Measurements from ENCODE around the gene CHTOP. TPM values are rescaled to one million over a fixed set of nuclear protein-coding genes. Genes with fewer than 3 reads are reported as not detected.
A peak's percentile ranks its signal among the peaks of the same experiment; 100 is the strongest.

CHTOP gene
- total RNA-seq, 1 donor from 2014 or later, result 59.3 TPM

DNA sequence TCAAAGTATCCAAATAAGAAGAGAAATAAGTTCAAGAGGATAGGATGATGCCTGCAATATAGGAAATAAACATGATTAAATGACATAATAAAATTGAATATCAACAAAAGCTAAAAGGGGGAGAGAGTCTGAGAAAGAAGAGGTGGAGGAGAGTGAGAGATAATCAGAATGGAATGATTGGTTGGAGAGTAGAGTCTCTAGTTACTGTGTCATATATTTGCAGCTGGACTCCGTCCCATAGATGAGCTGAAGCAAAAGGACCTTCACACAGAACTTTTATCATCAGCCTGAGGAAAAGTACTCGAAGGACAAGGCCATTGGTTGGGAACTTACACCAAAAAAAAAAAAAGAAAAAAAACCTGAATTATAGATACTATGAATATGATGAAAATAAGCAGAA, 45.4 kb upstream of the CHTOP start:
- Mint-ChIP-seq H3K27me3 (ENCODE audit: unreplicated experiment) (peaks cover 3% of the 10 kb centered on the region), H3K4me1 (ENCODE audit: unreplicated experiment) (no peaks in the 10 kb centered on the region), H3K9me3 (ENCODE audit: unreplicated experiment) (no peaks in the 10 kb centered on the region), H3K27ac (ENCODE audit: unreplicated experiment) (no peak overlapping the region), H3K4me3 (ENCODE audit: unreplicated experiment) (no peak overlapping the region), H3K36me3 (ENCODE audit: low read depth, unreplicated experiment) (no peaks in the 10 kb centered on the region)
- DNase-seq (ENCODE audit: low spot score), result no peak
- TF ChIP-seq, protein P1, sequence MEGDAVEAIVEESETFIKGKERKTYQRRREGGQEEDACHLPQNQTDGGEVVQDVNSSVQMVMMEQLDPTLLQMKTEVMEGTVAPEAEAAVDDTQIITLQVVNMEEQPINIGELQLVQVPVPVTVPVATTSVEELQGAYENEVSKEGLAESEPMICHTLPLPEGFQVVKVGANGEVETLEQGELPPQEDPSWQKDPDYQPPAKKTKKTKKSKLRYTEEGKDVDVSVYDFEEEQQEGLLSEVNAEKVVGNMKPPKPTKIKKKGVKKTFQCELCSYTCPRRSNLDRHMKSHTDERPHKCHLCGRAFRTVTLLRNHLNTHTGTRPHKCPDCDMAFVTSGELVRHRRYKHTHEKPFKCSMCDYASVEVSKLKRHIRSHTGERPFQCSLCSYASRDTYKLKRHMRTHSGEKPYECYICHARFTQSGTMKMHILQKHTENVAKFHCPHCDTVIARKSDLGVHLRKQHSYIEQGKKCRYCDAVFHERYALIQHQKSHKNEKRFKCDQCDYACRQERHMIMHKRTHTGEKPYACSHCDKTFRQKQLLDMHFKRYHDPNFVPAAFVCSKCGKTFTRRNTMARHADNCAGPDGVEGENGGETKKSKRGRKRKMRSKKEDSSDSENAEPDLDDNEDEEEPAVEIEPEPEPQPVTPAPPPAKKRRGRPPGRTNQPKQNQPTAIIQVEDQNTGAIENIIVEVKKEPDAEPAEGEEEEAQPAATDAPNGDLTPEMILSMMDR (IDR thresholded peaks at IDR 0.05; ENCODE audit: unreplicated experiment), result no peak

DNA sequence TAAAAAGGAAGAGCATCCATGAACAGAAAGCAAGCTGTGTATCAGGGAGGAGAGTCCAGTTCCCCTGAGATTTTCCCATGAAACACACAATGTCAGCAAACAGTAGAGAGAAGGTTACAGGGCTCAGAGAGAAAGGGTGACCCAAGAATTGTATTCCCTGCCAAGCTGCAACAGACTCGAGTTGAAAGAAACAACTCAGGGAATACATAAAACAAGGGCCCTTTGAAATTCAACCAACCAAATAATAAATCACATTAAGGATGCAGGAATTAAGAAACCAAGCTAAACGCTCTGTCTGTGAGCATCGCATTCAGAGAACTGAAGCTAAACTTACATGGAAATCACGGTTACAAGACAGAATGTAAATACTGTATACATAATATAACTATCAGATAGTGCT, 41.1 kb upstream of the CHTOP start:
- peaks cover 9% of the 10 kb centered on the region for H3K27me3 Mint-ChIP-seq (ENCODE audit: unreplicated experiment)
- no peak overlapping the region for H3K27ac Mint-ChIP-seq (ENCODE audit: unreplicated experiment)
- no peaks in the 10 kb centered on the region for H3K4me1 Mint-ChIP-seq (ENCODE audit: unreplicated experiment)
- no peak overlapping the region for H3K4me3 Mint-ChIP-seq (ENCODE audit: unreplicated experiment)
- no peak for DNase-seq (ENCODE audit: low spot score)
- no peaks in the 10 kb centered on the region for H3K36me3 Mint-ChIP-seq (ENCODE audit: low read depth, unreplicated experiment)
- TF ChIP-seq, protein P1 (IDR thresholded peaks at IDR 0.05; ENCODE audit: unreplicated experiment), result no peak
- no peaks in the 10 kb centered on the region for H3K9me3 Mint-ChIP-seq (ENCODE audit: unreplicated experiment)

DNA sequence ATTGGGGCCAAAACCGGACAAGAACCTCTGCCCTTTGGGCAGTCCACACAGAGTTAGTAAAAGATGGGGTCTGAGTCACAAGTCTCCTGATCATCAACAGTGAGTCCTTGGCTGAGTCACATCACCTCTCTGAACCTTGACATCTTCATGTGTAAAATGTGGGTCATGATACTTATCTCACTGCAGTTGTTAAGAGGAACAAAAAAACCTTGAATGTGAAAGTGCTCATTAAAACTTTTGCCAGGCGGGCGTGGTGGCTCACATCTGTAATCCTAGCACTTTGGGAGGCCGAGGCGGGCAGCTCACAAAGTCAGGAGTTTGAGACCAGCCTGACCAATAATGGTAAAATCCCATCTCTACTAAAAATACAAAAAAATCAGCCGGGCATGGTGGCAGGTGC, 36.7 kb upstream of the CHTOP start:
- Mint-ChIP-seq H3K36me3 (ENCODE audit: low read depth, unreplicated experiment) (no peaks in the 10 kb centered on the region), H3K27ac (ENCODE audit: unreplicated experiment) (no peak overlapping the region), H3K4me3 (ENCODE audit: unreplicated experiment) (no peak overlapping the region), H3K4me1 (ENCODE audit: unreplicated experiment) (peaks cover 8% of the 10 kb centered on the region), H3K9me3 (ENCODE audit: unreplicated experiment) (no peaks in the 10 kb centered on the region), H3K27me3 (ENCODE audit: unreplicated experiment) (peaks cover 9% of the 10 kb centered on the region)
- TF ChIP-seq, protein P1 (IDR thresholded peaks at IDR 0.05; ENCODE audit: unreplicated experiment), result no peak
- no peak for DNase-seq (ENCODE audit: low spot score)

DNA sequence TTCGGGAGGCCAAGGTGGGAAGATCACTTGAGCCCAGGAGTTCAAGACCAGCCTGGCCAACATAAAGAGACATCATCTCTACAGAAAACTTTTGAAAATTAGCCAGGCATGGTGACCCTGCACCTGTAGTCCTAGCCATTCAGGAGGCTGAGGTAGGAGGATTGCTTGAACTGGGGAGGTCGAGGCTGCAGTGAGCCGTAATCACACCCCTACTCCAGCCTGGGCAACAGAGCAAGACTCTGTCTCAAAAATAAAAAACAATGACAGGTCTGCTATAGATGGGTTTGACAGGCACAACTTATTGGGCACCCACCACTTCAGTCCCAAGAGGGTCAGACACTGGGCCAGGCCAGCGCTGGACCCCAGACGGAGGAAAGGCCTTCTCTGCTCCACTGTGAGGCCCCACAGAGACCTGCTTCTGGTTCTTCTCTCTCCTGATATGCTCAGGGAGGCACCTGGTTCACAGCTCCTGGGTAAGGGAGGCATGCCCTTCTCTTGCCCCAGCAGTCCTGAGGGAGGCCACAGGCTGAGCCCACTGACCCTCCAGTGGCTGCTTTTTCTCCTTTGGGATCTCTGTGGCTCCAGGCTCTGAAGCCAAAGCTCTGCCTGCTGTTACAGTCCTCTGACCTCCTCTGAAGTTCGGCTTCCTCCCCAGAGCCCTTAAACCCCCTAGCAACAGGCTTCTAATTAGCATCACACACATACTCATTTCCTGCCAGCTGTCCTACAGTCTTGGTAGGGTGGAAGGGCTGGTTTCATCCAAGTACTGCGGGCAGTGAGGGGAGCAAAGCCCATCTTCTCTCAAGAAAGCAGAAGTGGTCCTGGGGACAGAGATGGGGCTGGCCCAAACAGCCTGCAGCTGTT, 35.3 kb upstream of the CHTOP start:
- Mint-ChIP-seq H3K4me1 (ENCODE audit: unreplicated experiment) (peaks cover 8% of the 10 kb centered on the region), H3K27ac (ENCODE audit: unreplicated experiment) (peak overlapping the region; percentile 89), H3K9me3 (ENCODE audit: unreplicated experiment) (no peaks in the 10 kb centered on the region), H3K4me3 (ENCODE audit: unreplicated experiment) (no peak overlapping the region), H3K27me3 (ENCODE audit: unreplicated experiment) (peaks cover 5% of the 10 kb centered on the region), H3K36me3 (ENCODE audit: low read depth, unreplicated experiment) (no peaks in the 10 kb centered on the region)
- DNase-seq (ENCODE audit: low spot score), result peak; percentile 20
- TF ChIP-seq, protein P1 (IDR thresholded peaks at IDR 0.05; ENCODE audit: unreplicated experiment), result no peak

DNA sequence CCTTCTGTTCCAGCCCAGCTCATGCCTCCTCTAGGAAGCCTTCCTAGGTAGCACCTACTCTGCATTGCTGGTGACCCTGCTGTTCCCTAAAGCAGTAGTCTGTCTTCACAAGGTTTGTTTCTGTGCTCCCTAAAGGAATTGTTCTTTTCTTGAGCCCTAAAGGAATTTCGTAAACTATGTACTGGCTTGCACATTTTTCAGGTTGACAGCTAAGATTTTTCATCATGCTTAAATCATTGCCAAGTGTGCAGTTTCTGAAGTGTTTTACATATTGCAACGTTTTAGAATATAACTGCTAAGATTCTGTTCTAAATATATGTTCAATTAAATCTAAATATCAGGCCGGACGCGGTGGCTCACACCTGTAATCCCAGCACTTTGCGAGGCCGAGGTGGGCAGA, 34.0 kb upstream of the CHTOP start:
- Mint-ChIP-seq H3K4me1 (ENCODE audit: unreplicated experiment) (peaks cover 8% of the 10 kb centered on the region), H3K27ac (ENCODE audit: unreplicated experiment) (no peak overlapping the region), H3K36me3 (ENCODE audit: low read depth, unreplicated experiment) (no peaks in the 10 kb centered on the region), H3K4me3 (ENCODE audit: unreplicated experiment) (no peak overlapping the region), H3K27me3 (ENCODE audit: unreplicated experiment) (peaks cover 5% of the 10 kb centered on the region), H3K9me3 (ENCODE audit: unreplicated experiment) (no peaks in the 10 kb centered on the region)
- TF ChIP-seq, protein P1 (IDR thresholded peaks at IDR 0.05; ENCODE audit: unreplicated experiment), result no peak
- DNase-seq (ENCODE audit: low spot score), result no peak
